GM12878 (cell line): Measurements from ENCODE around the gene SRPK3. TPM values are rescaled to one million over a fixed set of nuclear protein-coding genes. Genes with fewer than 3 reads are reported as not detected.

Experiments
- ATAC-seq: fragments of 200-7000 bp; cut with Tn5 transposase; 3 replicates; pipeline ENCODE4 v1.9.1; 2020; ENCODE audit warnings: mild to moderate bottlenecking, moderate library complexity
- Bru-seq: library from RNA; stranded (reverse); fragments of 400-500 nt; gene quantifications from one replicate; lab custom pipeline; 2021; lab: Mats Ljungman, UMichigan
- BruChase-seq, 2 experiments: library from RNA; stranded (reverse); fragments of 400-500 nt; gene quantifications; one replicate each; lab custom pipeline; 2021; lab: Mats Ljungman, UMichigan
- BruUV-seq: library from RNA; stranded (reverse); fragments of 400-500 nt; replicated peaks from 2 replicates; lab custom pipeline; 2021; lab: Mats Ljungman, UMichigan
- CTCF ChIA-PET: fragments of 300-600 bp; sonication (Branson Sonifier 250); formaldehyde crosslinking; extraction: SDS; loops from one replicate; lab custom pipeline; 2021; ENCODE audit warnings: inconsistent platforms; lab: Yijun Ruan, JAX
- POLR2A ChIA-PET: fragments of 350-600 bp; formaldehyde crosslinking; extraction: SDS; loops from one replicate; lab custom pipeline; 2021; ENCODE audit warnings: inconsistent platforms; lab: Charles Lee
- RAD21 ChIA-PET: fragments of 300-600 bp; sonication (Branson Sonifier 250); formaldehyde crosslinking; loops from one replicate; lab custom pipeline; 2023; ENCODE audit warnings: antibody characterized with exemption; ENCODE audit not compliant: unreplicated experiment; lab: Charles Lee
- SMC1A ChIA-PET: fragments of 300-600 bp; sonication (Branson Sonifier 250); formaldehyde crosslinking; loops from one replicate; lab custom pipeline; 2023; ENCODE audit not compliant: unreplicated experiment, uncharacterized antibody; lab: Charles Lee
- DNase-seq: peaks from one replicate; pipeline ENCODE4 v3.0.0-alpha.2; 2011; ENCODE audit warnings: low read depth, low spot score
- FAIRE-seq: peaks from 3 replicates; lab custom pipeline; 2011; peaks lifted over from hg19 to GRCh38; lab: Jason Lieb, UNC
- H2AFZ ChIP-seq: 2 replicates; pipeline ENCODE4 v1.6.0; 2011; ENCODE audit warnings: low read depth, low read length, control low read depth; ENCODE audit not compliant: control insufficient read depth
- H3K27ac ChIP-seq: 2 replicates; pipeline ENCODE4 v1.5.1; 2011; ENCODE audit warnings: control low read depth; ENCODE audit not compliant: control insufficient read depth, insufficient read depth
- H3K27me3 ChIP-seq, 2 experiments: replicated peaks in 1 of 2; 2 replicates each; pipeline versions ENCODE4 v1.6.0 to v1.6.1; 2011; ENCODE audit warnings: low read length in 1 of 2; ENCODE audit not compliant: control insufficient read depth in 2 of 2, insufficient read depth in 2 of 2
- H3K36me3 ChIP-seq, 2 experiments: 2 replicates each; pipeline ENCODE4 v1.5.1; 2011; ENCODE audit warnings: low read length in 1 of 2; ENCODE audit not compliant: control insufficient read depth in 2 of 2, insufficient read depth in 2 of 2
- H3K4me1 ChIP-seq: 2 replicates; pipeline ENCODE4 v1.6.1; 2011; ENCODE audit warnings: mild to moderate bottlenecking, low read length, moderate library complexity, mixed read lengths; ENCODE audit not compliant: control insufficient read depth, insufficient read depth
- H3K4me2 ChIP-seq: 2 replicates; pipeline ENCODE4 v1.6.0; 2011; ENCODE audit warnings: control low read depth; ENCODE audit not compliant: control insufficient read depth, insufficient read depth
- H3K4me3 ChIP-seq: fragments of 200-600 bp; sonication (generic); 2 replicates; pipeline ENCODE4 v1.5.1; 2016
- H3K79me2 ChIP-seq: 2 replicates; pipeline ENCODE4 v1.6.0; 2011; ENCODE audit warnings: low read length; ENCODE audit not compliant: control insufficient read depth, insufficient read depth
- H3K9ac ChIP-seq: 2 replicates; pipeline ENCODE4 v1.8.0; 2011; ENCODE audit warnings: low read length, control low read depth, mixed read lengths; ENCODE audit not compliant: control insufficient read depth, insufficient read depth
- H3K9me3 ChIP-seq: replicated peaks from 3 replicates; pipeline ENCODE4 v1.5.1; 2011; ENCODE audit warnings: mild to moderate bottlenecking, low read length; ENCODE audit not compliant: control insufficient read depth, insufficient read depth
- H4K20me1 ChIP-seq: 2 replicates; pipeline ENCODE4 v1.6.0; 2011; ENCODE audit not compliant: control insufficient read depth, insufficient read depth
- CBFB ChIP-seq: IDR thresholded peaks from 2 replicates; pipeline ENCODE4 v1.6.1; 2016; ENCODE audit warnings: antibody characterized with exemption, low read depth
- HSF1 ChIP-seq: fragments of 150-350 bp; IDR thresholded peaks from 2 replicates; pipeline ENCODE4 v1.6.1; 2014; ENCODE audit warnings: mild to moderate bottlenecking, low read depth, low read length
- LARP7 ChIP-seq: fragments of 450-650 bp; IDR thresholded peaks from 2 replicates; pipeline ENCODE4 v1.6.1; 2017; ENCODE audit warnings: mild to moderate bottlenecking
- SMC3 ChIP-seq: IDR thresholded peaks from 2 replicates; pipeline ENCODE4 v1.6.1; 2011; ENCODE audit warnings: low read length, improper control_type of control experiment, borderline replicate concordance
- ZNF274 ChIP-seq: IDR thresholded peaks from one replicate; pipeline ENCODE4 v1.8.0; 2011; ENCODE audit not compliant: insufficient read length, insufficient read depth
- WGBS: methylation state at CpG from one replicate; pipeline ENCODE4 v1.1.6; 2016; ENCODE audit warnings: low lambda C conversion rate; ENCODE audit not compliant: insufficient replicate concordance, insufficient coverage; ENCODE audit errors: missing lambda C conversion rate; 5-methylcytosine and 5-hydroxymethylcytosine counted together
- in situ Hi-C: fragments of 300-500 bp; cut with MboI; formaldehyde crosslinking; loops from 9 replicates; pipeline ENCODE4 v1.14.3; 2018; ENCODE audit warnings: mixed read lengths
- intact Hi-C: fragments of 100-400 bp; cut with micrococcal nuclease; formaldehyde crosslinking; loops from one replicate; pipeline ENCODE4 v1.14.2; 2022; ENCODE audit not compliant: unreplicated experiment
- long read RNA-seq, 2 experiments: library from polyadenylated mRNA; unstranded; transcript quantifications; one replicate each; pipeline ENCODE4 v2.0.0, GENCODE V29; 2019 to 2020
- polyA minus RNA-seq, 3 experiments: library from RNA; depleted of rRNA, polyadenylated mRNA; stranded (reverse); fragments of >200 nt; gene quantifications; 2 replicates each; pipeline ENCODE4 v1.2.3, GENCODE V29; 2011
- polyA plus RNA-seq, 11 experiments: library from polyadenylated mRNA; depleted of rRNA in 4 of 11; unstranded in 6 of 11; stranded (reverse) in 5 of 11; fragments of >200 nt; fragmentation: Nextera tagmentation in 4 of 11; fragmentation: Illumina TruSeq in 1 of 11; extraction: Ambion mirVana in 4 of 11; extraction: Trizol in 1 of 11; gene quantifications; 1 replicate in 1 of 11; 2 replicates in 10 of 11; pipeline versions ENCODE4 v1.2.1 to v1.2.3, GENCODE V29; 2011 to 2016; ENCODE audit warnings: inconsistent platforms in 2 of 11, missing spikeins in 2 of 11, low read depth in 1 of 11
- total RNA-seq, 4 experiments: library from RNA; depleted of rRNA in 3 of 4; stranded (reverse); fragments of >200 nt in 3 of 4; fragmentation: Illumina TruSeq in 1 of 4; extraction: Trizol in 1 of 4; gene quantifications; 2 replicates each; pipeline versions ENCODE4 v1.2.1 to v1.2.3, GENCODE V29; 2013 to 2021
- TF ChIP-seq, protein P1 (sequence below): IDR thresholded peaks from 2 replicates; pipeline ENCODE4 v1.6.1; 2011; ENCODE audit warnings: low read depth, low read length, improper control_type of control experiment, borderline replicate concordance
- TF ChIP-seq, protein P2 (sequence below): fragments of 450-650 bp; IDR thresholded peaks from 2 replicates; pipeline ENCODE4 v1.6.1; 2017; ENCODE audit warnings: mild to moderate bottlenecking, low read depth, inconsistent platforms; ENCODE audit not compliant: poor library complexity, severe bottlenecking
- TF ChIP-seq, protein P3 (sequence below): fragments of 450-650 bp; IDR thresholded peaks from 2 replicates; pipeline ENCODE4 v1.6.1; 2017; ENCODE audit warnings: mild to moderate bottlenecking, moderate library complexity

Gene SRPK3, protein sequence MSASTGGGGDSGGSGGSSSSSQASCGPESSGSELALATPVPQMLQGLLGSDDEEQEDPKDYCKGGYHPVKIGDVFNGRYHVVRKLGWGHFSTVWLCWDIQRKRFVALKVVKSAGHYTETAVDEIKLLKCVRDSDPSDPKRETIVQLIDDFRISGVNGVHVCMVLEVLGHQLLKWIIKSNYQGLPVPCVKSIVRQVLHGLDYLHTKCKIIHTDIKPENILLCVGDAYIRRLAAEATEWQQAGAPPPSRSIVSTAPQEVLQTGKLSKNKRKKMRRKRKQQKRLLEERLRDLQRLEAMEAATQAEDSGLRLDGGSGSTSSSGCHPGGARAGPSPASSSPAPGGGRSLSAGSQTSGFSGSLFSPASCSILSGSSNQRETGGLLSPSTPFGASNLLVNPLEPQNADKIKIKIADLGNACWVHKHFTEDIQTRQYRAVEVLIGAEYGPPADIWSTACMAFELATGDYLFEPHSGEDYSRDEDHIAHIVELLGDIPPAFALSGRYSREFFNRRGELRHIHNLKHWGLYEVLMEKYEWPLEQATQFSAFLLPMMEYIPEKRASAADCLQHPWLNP
- total RNA-seq (2013; cell fraction: nucleolus; rRNA removed): not detected in 2 replicates
- not detected in 2 replicates for total RNA-seq (2014; rRNA removed)
- not detected in 2 replicates for total RNA-seq (2014; rRNA removed; fragmentation: Illumina TruSeq; extraction: Trizol)
- not detected in 2 replicates for total RNA-seq (2021)
- polyA plus RNA-seq (2011; ENCODE audit: low read depth): 0.13 TPM
- polyA plus RNA-seq (2011; rRNA removed): not detected in 2 replicates
- not detected in 2 replicates for polyA plus RNA-seq (2011; cell fraction: cytosol; rRNA removed)
- polyA plus RNA-seq (2011; cell fraction: nucleus; rRNA removed): 0.07 and 0.21 TPM in 2 replicates
- 0.14 and 0.22 TPM in 2 replicates for polyA plus RNA-seq (2012)
- polyA plus RNA-seq (2014; fragmentation: Illumina TruSeq; extraction: Trizol): not detected in 2 replicates
- under 1 TPM in 1 of 2 experiments, not detected in 1; 0.05 TPM for polyA plus RNA-seq (2014; fragmentation: Nextera tagmentation; extraction: Ambion mirVana)
- polyA plus RNA-seq (2014; rRNA removed): not detected in 2 replicates
- polyA plus RNA-seq (2016; fragmentation: Nextera tagmentation; extraction: Ambion mirVana): under 1 TPM in 1 of 2 experiments, not detected in 1; 0.19 TPM
- polyA minus RNA-seq (2011; rRNA and poly(A)+ RNA removed): not detected in 2 replicates
- not detected in 2 replicates for polyA minus RNA-seq (2011; cell fraction: cytosol; rRNA and poly(A)+ RNA removed)
- not detected in 2 replicates for polyA minus RNA-seq (2011; cell fraction: nucleus; rRNA and poly(A)+ RNA removed)
- not detected for Bru-seq, nascent RNA
- not detected for BruChase-seq, experiment 1, labeled RNA remaining after a 6-hour chase
- not detected for BruChase-seq, experiment 2, labeled RNA remaining after a 2-hour chase
- long read RNA-seq, experiment 1: 0 reads
- long read RNA-seq, experiment 2: 0 reads

DNA sequence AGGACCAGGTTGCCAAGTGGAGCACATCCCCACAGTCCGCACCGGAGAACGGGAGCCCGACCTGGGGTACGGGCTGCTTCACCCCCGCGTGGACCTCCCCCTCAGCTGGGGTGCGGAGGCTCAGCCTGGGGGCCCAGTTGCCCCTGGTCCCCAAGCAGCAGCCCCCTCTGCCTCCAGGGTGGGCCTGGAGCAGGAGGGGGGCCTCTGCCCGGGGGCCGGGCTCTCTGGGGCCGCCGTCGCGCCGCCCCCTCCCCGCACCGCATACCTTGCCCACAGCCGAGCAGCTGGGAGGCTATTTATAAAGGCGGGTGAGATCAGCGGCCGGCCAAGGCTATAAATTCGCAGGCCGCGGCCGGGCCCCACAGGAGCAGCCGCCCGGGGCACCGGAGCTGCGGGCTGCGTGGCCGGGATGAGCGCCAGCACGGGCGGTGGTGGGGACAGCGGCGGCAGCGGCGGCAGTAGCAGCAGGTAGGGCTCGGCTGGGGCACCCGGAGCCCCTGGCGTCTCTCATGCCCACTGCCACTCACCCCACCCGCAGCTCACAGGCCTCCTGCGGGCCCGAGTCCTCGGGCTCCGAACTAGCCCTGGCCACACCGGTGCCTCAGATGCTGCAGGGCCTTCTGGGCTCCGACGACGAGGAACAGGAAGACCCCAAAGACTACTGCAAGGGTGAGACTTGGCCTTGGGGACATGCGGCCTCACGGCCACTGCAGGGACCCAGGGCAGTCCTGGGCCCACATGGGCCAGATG, at the start of gene SRPK3:
SRPK3 (plus strand) TSS at position 364 of the 750 bp plus-strand sequence; CDS start at position 410, 46 bp downstream.
- Histone ChIP-seq H3K9ac (no peak within 1 kb of the TSS), H3K79me2 (no peaks in the 10 kb centered on the region), H3K36me3 (no peaks in the 10 kb centered on the region; a peak in 1 of 4 replicates), H3K4me3 (no peak within 1 kb of the TSS), H4K20me1 (no peaks in the 10 kb centered on the region), H2AFZ (no peak within 1 kb of the TSS), H3K4me2 (no peak within 1 kb of the TSS), H3K27ac (no peak within 1 kb of the TSS), H3K4me1 (no peaks in the 10 kb centered on the region), H3K27me3 (no peaks in the 10 kb centered on the region), H3K9me3 (no peaks in the 10 kb centered on the region; the same call in 2 of the 3 replicates)
- ChIA-PET RAD21 (no interaction called here), CTCF (no interaction called here), POLR2A (interaction anchor here (0.7 kb wide), 1 partner anchor 260 kb away, joined by 3 read pairs; no protein-coding TSS in a partner anchor), SMC1A (no interaction called here)
- 44% methylated on average over 43 of the region's 52 CpGs for WGBS
- DNase-seq (no peak), ATAC-seq (peak; percentile 17; the same call in 2 of the 3 replicates), FAIRE-seq (no peak)
- in situ Hi-C loops (loop anchor here (10.0 kb wide), 1 partner anchor 46 kb away; no protein-coding TSS in a partner anchor), intact Hi-C loops (no loop called here)
- BruUV-seq: no TSS peak
- TF ChIP-seq CBFB (no peak), LARP7 (no peak), ZNF274 (no peak), HSF1 (no peak), SMC3 (no peak)
- TF ChIP-seq, protein P1, sequence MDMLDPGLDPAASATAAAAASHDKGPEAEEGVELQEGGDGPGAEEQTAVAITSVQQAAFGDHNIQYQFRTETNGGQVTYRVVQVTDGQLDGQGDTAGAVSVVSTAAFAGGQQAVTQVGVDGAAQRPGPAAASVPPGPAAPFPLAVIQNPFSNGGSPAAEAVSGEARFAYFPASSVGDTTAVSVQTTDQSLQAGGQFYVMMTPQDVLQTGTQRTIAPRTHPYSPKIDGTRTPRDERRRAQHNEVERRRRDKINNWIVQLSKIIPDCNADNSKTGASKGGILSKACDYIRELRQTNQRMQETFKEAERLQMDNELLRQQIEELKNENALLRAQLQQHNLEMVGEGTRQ: no peak
- TF ChIP-seq, protein P2, sequence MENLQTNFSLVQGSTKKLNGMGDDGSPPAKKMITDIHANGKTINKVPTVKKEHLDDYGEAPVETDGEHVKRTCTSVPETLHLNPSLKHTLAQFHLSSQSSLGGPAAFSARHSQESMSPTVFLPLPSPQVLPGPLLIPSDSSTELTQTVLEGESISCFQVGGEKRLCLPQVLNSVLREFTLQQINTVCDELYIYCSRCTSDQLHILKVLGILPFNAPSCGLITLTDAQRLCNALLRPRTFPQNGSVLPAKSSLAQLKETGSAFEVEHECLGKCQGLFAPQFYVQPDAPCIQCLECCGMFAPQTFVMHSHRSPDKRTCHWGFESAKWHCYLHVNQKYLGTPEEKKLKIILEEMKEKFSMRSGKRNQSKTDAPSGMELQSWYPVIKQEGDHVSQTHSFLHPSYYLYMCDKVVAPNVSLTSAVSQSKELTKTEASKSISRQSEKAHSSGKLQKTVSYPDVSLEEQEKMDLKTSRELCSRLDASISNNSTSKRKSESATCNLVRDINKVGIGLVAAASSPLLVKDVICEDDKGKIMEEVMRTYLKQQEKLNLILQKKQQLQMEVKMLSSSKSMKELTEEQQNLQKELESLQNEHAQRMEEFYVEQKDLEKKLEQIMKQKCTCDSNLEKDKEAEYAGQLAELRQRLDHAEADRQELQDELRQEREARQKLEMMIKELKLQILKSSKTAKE: no peak
- TF ChIP-seq, protein P3, sequence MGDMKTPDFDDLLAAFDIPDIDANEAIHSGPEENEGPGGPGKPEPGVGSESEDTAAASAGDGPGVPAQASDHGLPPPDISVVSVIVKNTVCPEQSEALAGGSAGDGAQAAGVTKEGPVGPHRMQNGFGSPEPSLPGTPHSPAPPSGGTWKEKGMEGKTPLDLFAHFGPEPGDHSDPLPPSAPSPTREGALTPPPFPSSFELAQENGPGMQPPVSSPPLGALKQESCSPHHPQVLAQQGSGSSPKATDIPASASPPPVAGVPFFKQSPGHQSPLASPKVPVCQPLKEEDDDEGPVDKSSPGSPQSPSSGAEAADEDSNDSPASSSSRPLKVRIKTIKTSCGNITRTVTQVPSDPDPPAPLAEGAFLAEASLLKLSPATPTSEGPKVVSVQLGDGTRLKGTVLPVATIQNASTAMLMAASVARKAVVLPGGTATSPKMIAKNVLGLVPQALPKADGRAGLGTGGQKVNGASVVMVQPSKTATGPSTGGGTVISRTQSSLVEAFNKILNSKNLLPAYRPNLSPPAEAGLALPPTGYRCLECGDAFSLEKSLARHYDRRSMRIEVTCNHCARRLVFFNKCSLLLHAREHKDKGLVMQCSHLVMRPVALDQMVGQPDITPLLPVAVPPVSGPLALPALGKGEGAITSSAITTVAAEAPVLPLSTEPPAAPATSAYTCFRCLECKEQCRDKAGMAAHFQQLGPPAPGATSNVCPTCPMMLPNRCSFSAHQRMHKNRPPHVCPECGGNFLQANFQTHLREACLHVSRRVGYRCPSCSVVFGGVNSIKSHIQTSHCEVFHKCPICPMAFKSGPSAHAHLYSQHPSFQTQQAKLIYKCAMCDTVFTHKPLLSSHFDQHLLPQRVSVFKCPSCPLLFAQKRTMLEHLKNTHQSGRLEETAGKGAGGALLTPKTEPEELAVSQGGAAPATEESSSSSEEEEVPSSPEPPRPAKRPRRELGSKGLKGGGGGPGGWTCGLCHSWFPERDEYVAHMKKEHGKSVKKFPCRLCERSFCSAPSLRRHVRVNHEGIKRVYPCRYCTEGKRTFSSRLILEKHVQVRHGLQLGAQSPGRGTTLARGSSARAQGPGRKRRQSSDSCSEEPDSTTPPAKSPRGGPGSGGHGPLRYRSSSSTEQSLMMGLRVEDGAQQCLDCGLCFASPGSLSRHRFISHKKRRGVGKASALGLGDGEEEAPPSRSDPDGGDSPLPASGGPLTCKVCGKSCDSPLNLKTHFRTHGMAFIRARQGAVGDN: no peak
